SU-DHL-6 (cell line): ENCODE measurements around the gene FFAR3.
"Not testable (repeated sequence)": the region's sequence is repeated elsewhere in the genome, so short reads cannot be mapped to it uniquely, and the experiment has no call there.

Experiments used
- H2AFZ ChIP-seq: fragments of 200-600 bp; sonication (generic); 2 replicates; pipeline ENCODE4 v1.6.1; 2014; ENCODE audit warnings: low read depth, mild to moderate bottlenecking, moderate library complexity, mixed read lengths, antibody characterized with exemption, low read length; ENCODE audit not compliant: severe bottlenecking
- H3F3A ChIP-seq: fragments of 200-600 bp; shearing (Covaris generic); 2 replicates; pipeline ENCODE4 v1.6.0; 2016; ENCODE audit warnings: antibody characterized with exemption, mild to moderate bottlenecking; ENCODE audit not compliant: insufficient read depth
- H3K27ac ChIP-seq: fragments of 200-600 bp; sonication (generic); 2 replicates; pipeline ENCODE4 v1.5.1; 2016; ENCODE audit warnings: low read depth, mild to moderate bottlenecking, low read length, moderate library complexity, mixed read lengths
- H3K27me3 ChIP-seq: fragments of 200-600 bp; sonication (generic), shearing (Covaris generic); 2 replicates; pipeline ENCODE4 v1.6.0; 2014; ENCODE audit warnings: mild to moderate bottlenecking, low read length
- H3K36me3 ChIP-seq: fragments of 200-600 bp; sonication (generic); 2 replicates; pipeline ENCODE4 v1.6.1; 2014; ENCODE audit warnings: mild to moderate bottlenecking, low read length, mixed read lengths
- H3K4me2 ChIP-seq: fragments of 300-600, 200-600 bp; shearing (Covaris generic), sonication (generic); 2 replicates; pipeline ENCODE4 v1.6.0; 2014; ENCODE audit warnings: low read length, low read depth, mild to moderate bottlenecking; ENCODE audit not compliant: poor library complexity, severe bottlenecking
- H3K4me3 ChIP-seq: fragments of 200-600 bp; sonication (generic); 2 replicates; pipeline ENCODE4 v1.5.1; 2014; ENCODE audit warnings: antibody characterized with exemption, low read length, mild to moderate bottlenecking, mixed read lengths; ENCODE audit not compliant: insufficient read depth, poor library complexity, severe bottlenecking
- H3K79me2 ChIP-seq: fragments of 200-600 bp; sonication (generic); 2 replicates; pipeline ENCODE4 v1.6.1; 2014; ENCODE audit warnings: mild to moderate bottlenecking, low read length, moderate library complexity; ENCODE audit not compliant: insufficient read depth
- H3K9ac ChIP-seq: fragments of 200-600 bp; sonication (generic); 2 replicates; pipeline ENCODE4 v1.7.0; 2014; ENCODE audit warnings: mild to moderate bottlenecking, low read length
- H3K9me2 ChIP-seq: fragments of 200-600 bp; sonication (generic); replicated peaks from 2 replicates; pipeline ENCODE4 v1.6.1; 2014; ENCODE audit warnings: low read length; ENCODE audit not compliant: insufficient read depth
- H3K9me3 ChIP-seq: fragments of 200-600 bp; sonication (generic); 2 replicates; pipeline ENCODE4 v1.6.1; 2014; ENCODE audit warnings: low read length, mixed read lengths; ENCODE audit not compliant: insufficient read depth
- H4K20me1 ChIP-seq: fragments of 200-600 bp; sonication (generic); 2 replicates; pipeline ENCODE4 v1.6.1; 2014; ENCODE audit warnings: low read depth, mild to moderate bottlenecking, antibody characterized with exemption, low read length, moderate library complexity, mixed read lengths
- CTCF ChIP-seq: fragments of 200-600 bp; sonication (generic); IDR thresholded peaks from one replicate; pipeline ENCODE4 v1.5.1; 2017; ENCODE audit warnings: antibody characterized with exemption, mild to moderate bottlenecking, low read length, moderate library complexity; ENCODE audit not compliant: insufficient read depth, poor library complexity, severe bottlenecking
- EZH2phosphoT487 ChIP-seq: fragments of 200-600 bp; sonication (generic), shearing (Covaris generic); conservative IDR thresholded peaks from 2 replicates; pipeline ENCODE4 v1.6.1; 2018; ENCODE audit warnings: mild to moderate bottlenecking, antibody characterized with exemption, low read length, moderate library complexity, mixed read lengths

FFAR3 gene

GRCh38 chr19:35377656-35378055 lies 19.4 kb downstream of the FFAR3 start:
- H3K9ac ChIP-seq, result no peak overlapping the region
- H3K4me3 ChIP-seq, result no peak overlapping the region
- H3K9me3 ChIP-seq, result no peaks in the 10 kb centered on the region
- H3K79me2 ChIP-seq, result no peaks in the 10 kb centered on the region
- no peaks in the 10 kb centered on the region for H4K20me1 ChIP-seq
- H3K9me2 ChIP-seq, result no peaks in the 10 kb centered on the region
- H3K27me3 ChIP-seq, result no peaks in the 10 kb centered on the region
- TF ChIP-seq EZH2phosphoT487 (no peak), CTCF (no peak)
- no peaks in the 10 kb centered on the region for H3F3A ChIP-seq
- H3K4me2 ChIP-seq, result no peak overlapping the region
- H2AFZ ChIP-seq, result no peak overlapping the region
- H3K27ac ChIP-seq, result no peak overlapping the region
- no peaks in the 10 kb centered on the region for H3K36me3 ChIP-seq

DNA sequence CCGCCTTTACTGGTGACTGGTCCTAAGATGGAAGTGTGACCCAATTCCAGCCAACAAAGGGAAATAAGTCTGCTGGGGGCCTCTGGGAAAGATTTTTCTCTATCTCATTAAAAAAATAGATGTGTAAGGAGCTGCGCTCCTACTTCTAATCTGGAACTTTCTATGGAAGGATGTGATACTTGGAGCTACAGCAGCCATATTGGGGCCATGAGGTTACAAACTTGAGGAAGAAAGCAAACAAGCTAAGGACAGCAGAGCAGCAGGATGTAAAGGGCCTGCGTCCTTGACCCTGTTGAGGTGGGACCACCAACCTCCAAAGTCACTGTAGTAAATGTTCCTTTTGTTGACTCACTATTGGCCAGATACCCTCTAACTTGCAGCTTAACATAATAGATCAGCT lies 20.1 kb downstream of the FFAR3 start:
- Histone ChIP-seq H2AFZ (no peak overlapping the region), H3K9me3 (no peaks in the 10 kb centered on the region; the same call in 1 of the 2 replicates), H3F3A (no peaks in the 10 kb centered on the region), H3K27ac (no peak overlapping the region), H3K9ac (no peak overlapping the region), H3K79me2 (no peaks in the 10 kb centered on the region), H4K20me1 (no peaks in the 10 kb centered on the region), H3K36me3 (no peaks in the 10 kb centered on the region), H3K4me3 (no peak overlapping the region), H3K4me2 (no peak overlapping the region), H3K27me3 (no peaks in the 10 kb centered on the region), H3K9me2 (no peaks in the 10 kb centered on the region)
- TF ChIP-seq CTCF, result no peak
- TF ChIP-seq EZH2phosphoT487, result no peak

GRCh38 chr19:35379545-35379944 lies 21.3 kb downstream of the FFAR3 start:
- H3K4me2 ChIP-seq, H4K20me1 ChIP-seq, H3K9ac ChIP-seq, H3K36me3 ChIP-seq, H3K79me2 ChIP-seq, H3K9me3 ChIP-seq, H3K27me3 ChIP-seq, H3K4me3 ChIP-seq, H3K9me2 ChIP-seq, H2AFZ ChIP-seq, H3K27ac ChIP-seq, H3F3A ChIP-seq: not testable (repeated sequence)

GRCh38 chr19:35379992-35380391 lies 21.7 kb downstream of the FFAR3 start:
- Histone ChIP-seq H3K36me3 (no peaks in the 10 kb centered on the region), H3K4me3 (no peak overlapping the region), H3K4me2 (no peak overlapping the region), H4K20me1 (no peaks in the 10 kb centered on the region), H3K79me2 (no peaks in the 10 kb centered on the region), H3K9ac (no peak overlapping the region), H3K9me2 (no peaks in the 10 kb centered on the region), H3K27me3 (no peaks in the 10 kb centered on the region), H2AFZ (no peak overlapping the region), H3F3A (no peaks in the 10 kb centered on the region), H3K27ac (no peak overlapping the region), H3K9me3 (peaks cover 5% of the 10 kb centered on the region; the same call in 1 of the 2 replicates)
- no peak for TF ChIP-seq EZH2phosphoT487
- TF ChIP-seq CTCF, result no peak
